Stimulated activated CD4-positive, alpha-beta T cell treated with anti-CD3 and anti-CD28 coated beads, Interleukin-1b, Interleukin-23, amount 100 ng/mL, for 24 hours (primary cell): Measurements from ENCODE around the gene TASP1.
"Not testable (repeated sequence)": the region's sequence is repeated elsewhere in the genome, so short reads cannot be mapped to it uniquely, and the experiment has no call there.

Experiments used
- DNase-seq, 4 experiments: peaks; one replicate each; pipeline ENCODE4 v3.0.0-alpha.2; 2020; ENCODE audit warnings: low read depth in 4 of 4, low spot score in 1 of 4

TASP1 gene

DNA sequence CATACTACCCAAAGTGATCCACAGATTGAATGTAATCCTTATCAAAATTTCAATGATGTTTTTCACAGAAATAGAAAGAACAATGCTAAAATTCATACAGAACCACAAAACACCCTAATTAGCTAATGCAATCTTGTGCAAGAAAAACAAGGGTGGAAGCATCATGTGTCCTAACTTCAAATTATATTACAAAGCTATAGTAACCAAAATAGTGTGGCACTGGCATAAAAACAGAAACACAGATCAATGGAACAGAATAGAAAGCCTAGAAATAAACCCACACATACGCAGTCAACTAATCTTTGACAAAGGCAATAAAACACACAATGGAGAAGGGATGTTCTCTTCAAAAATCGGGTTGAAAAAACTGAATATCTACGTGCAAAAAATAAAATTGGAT, 131.1 kb downstream of the TASP1 start:
- DNase-seq, result no peak

DNA sequence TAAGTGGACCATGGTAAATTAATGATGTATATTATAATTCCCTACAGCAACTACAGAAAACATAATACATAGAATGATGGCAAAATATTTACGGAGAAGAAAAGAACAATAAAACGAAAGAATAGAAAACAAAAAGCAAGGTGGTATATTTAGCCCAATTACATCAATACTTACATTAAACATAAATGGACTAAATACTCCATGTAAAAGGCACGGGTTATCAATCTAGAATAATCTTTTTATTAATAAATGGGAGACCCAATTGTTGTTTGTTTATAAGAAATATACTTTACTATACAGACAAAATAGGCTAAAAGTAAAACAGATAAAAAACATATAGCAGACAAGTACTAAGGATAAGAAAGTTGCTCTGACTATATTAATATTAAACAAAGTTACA, 137.2 kb downstream of the TASP1 start:
- DNase-seq, result no peak

DNA sequence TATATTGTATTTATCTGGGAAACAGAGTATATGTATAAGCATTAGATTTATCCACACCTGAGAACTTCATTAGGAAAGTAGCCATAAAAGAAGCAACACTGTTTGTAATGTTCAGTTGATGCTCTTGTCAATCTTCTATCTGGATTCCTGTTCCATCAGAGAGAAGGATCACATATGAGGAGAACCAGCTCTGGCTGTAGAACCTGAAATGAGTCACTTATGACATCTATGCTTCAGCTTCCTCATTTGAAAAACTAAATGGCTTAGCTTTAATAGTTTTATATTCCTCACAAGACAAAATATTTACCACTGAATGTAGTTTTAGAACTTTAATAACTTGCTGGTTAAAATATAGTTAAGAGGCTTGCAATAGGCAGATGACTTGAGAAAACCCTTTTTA, 144.7 kb downstream of the TASP1 start:
- no peak for DNase-seq

DNA sequence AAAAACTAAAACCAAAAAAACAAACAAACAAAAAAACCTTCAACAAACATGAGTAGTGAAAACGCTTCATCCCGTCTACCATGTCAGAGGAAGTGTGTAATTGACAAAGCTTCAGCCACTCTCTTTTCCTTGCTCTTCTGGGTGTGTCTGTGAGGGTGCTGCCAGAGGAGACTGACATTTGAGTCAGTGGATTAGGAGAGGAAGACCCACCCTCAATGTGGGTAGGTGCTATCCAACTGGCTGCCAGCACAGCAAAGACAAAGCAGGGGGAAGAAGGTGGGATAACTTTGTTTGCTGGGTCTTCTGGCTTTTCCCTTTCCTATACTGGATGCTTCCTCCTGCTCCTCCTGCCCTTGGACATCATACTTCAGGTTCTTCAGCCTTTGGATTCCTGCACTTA, 145.6 kb downstream of the TASP1 start:
- no peak for DNase-seq

DNA sequence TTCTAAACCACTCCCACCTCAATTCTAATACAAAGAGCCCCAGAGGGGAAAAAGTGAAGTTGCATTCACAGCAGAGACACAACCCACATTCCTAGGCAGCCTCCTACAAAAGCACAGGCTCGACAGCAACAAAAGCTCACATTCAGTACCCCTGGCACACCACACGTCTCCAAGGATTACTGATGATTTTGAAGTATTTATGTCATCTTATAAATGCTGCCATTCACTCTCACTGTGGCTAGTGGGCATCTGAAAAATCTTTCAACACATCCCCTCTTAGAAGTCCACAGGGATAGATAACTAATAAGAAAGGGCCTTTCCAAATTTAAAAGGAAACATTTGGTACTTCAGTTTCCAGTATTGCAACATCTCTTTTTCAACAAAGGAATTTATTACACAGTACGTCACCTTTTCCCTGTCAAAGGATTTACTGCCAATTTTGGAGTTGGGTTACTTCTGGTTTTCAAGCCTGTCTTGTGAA, 146.7 kb downstream of the TASP1 start:
- DNase-seq, result no peak

DNA sequence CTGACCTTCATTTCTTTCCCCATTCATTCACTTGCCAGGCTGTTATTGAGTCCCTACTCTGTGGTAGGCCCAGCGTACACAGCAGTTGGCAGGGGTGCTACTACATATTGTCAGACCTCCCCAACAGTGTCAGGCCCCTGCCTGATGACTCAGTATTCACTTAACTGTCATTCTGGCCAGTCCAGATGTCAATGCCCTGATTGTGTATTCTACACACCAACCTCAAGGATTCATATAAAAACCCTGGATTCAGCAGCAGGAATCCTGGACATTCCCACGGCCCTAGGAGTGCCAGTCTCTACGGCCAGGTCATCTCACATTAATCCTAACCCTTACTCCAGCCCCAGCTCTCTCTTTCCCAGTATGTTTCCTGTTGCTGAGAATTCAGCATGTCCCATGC, 151.5 kb downstream of the TASP1 start:
- no peak for DNase-seq

DNA sequence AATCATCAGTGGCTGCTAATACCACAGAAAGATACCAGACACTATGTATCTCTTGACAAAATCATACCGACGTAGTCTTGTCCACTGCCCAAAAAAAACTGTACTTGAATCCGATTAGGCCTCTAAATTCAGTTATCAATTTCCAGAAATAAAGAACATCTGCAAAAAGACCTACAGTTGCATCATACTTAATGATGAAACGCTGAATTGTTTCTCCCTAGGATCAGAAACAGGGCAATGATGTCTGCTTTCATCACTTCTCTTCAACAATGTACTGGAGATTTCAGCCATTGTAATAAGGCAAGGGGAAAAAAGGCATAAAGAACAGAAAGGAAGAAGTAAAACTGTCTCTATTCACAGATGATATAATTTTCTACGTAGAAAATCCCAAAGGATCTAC, 152.0 kb downstream of the TASP1 start:
- no peak for DNase-seq

DNA sequence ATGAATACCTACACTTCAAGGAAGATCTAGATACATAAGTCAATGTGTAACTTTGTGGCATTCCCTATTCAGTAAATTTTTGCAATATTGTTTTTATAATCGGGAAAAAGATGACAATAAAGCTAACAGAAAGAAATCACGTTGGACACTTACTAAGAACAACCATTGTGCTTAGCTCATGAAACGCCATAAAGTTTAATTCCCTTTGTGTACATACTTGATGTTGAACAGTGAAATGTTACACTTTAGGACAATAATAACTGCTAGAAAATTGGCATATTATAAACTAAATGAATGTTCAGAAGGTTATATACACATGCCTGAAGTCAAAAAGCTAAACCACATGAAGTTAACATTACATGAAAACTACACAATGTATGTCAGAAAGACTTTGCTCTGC, 153.2 kb downstream of the TASP1 start:
- DNase-seq, result no peak

DNA sequence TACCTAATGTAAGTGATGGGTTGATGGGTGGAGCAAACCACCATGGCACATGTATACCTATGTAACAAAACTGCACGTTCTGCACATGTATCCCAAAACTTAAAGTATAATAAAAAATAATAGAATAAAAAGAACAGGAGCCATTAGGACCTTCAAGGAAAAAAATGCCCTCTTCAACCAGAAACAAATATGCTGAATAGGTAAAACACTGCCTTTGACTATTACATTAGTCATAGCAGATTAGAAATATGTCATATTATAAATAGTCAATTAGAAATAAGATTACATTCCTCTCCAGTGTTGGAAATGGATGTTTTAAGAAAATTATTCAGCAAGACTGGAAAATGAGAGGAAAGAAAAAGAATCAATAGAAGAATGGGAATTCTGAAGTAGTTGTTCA, 153.7 kb downstream of the TASP1 start:
- DNase-seq, result not testable (repeated sequence)

DNA sequence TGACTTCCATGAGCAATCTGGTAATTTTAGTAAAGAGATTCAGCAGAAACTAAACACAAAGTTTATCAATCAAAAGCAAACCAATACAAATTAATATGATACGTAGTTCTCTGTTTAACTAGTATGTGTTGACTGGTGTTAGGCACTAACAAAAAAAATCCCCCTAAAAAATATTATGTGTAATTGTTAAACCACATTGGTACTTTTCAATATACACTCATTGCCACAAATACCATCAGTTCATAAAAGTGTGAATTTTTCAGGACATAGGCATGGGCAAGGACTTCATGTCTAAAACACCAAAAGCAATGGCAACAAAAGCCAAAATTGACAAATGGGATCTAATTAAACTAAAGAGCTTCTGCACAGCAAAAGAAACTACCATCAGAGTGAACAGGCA, 155.3 kb downstream of the TASP1 start:
- not testable (repeated sequence) for DNase-seq

DNA sequence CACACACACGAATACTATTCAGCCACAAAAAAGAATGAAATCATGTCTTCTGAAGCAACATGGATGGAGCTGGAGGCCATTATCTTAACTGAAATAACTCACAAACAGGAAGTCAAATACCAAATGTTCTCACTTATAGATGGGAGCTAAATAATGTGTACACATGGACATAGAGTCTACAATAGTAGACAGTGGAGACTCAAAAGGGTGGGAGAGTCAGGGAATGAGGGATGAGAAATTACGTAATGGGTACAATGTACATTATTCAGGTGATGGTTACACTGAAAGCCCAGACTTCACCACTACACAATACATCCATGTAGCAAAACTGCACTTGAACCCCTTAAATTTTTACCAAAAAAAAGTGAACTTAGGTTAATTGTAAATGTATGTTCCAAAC, 160.4 kb downstream of the TASP1 start:
- DNase-seq, result no peak

DNA sequence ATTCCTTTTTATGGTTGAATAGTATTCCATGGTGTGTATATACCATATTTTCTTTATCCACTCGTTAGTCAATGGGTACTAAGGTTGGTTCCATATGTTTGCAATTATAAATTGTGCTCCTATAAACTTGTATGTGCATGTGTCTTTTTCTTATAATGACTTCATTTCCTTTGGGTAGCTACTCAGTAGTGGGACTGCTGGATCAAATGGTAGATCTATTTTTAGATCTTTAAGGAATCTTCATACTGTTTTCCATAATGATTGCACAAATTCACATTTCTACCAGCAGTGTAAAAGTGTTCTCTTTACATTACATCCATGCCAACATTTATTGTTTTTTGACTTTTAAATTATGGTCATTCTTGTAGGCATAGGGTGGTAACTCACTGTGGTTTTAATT, 164.3 kb downstream of the TASP1 start:
- DNase-seq, result no peak

DNA sequence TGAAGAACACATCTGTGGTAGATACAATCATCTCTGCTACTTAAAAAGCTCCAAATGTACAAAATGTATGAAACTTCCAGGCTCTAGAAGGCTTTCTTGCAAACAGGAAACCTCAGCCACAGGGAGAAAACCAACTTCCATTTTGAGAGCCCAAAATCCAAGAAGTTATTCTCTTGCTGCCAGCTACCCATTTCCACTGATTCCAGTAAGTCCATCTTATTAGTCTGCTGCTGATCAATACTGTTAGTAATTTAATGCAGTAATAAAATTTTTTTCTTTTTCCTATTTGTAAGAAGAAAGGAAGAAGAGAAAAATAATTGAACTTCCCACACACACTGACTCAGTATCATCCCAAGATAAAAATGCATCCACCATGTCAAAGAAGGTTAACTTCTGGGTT, 169.5 kb downstream of the TASP1 start:
- no peak for DNase-seq

DNA sequence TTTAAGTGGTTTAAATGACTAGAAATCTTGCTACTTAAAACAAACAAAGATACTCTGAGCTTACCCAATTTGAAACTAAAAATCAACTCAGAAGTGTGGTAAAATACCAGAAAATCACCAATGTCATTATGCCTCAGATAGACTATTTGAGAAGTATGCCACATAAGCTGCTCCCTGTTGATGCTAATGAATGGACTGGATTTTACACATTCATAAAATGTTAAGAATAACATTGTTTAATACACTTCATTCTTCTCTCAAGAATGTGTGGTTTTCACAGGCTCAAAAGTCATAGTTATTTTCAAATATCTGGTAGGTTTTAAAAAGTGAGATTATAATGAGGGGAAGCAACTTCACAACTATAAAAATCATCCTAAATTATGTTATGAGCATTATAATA, 170.6 kb downstream of the TASP1 start:
- no peak for DNase-seq

DNA sequence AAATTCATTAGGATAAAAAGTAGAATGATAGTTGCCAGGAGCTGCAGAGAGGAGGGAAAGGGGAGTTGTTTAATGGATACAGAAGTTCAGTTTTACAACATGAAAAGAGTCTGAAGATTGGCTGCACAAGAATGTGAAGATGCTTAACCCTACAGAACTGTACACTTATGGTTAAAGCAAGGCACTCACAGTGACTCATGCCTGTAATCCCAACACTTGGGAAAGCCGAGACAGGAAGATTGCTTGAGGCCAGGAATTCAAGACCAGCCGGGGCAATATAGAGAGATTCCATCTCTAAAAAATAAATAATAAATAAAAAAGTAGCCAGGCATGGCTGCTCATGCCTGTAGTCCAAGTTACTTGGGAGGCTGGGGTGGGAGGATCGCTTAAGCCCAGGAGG, 174.0 kb downstream of the TASP1 start:
- no peak for DNase-seq

DNA sequence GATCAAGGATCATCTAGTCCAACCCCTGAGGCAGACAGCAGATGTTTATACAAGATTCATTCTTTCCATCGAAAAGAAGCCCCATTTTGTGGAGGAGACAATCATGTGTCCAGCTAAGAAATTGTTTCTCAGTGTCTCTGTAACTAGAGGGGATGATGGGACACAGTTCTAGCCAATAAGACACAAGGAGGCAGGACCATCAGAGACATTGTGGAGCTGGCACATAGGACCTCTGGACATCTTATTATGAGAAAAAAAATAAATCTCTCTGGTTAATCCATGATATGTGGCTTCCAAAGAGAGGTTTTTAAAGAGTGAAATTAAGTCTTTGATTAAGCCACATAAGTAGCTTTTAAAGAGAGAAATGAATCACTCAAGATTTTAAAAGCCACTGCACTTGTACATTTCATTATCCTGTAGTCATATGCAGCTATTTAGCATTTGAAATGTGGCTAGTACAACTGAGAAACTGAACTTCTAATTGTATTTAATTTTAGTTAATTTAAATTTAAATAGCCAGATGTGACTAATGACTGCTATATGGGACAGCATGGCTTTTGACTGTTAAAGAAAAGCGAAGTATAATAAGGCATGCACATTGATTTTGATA, 176.8 kb downstream of the TASP1 start:
- DNase-seq, result no peak

DNA sequence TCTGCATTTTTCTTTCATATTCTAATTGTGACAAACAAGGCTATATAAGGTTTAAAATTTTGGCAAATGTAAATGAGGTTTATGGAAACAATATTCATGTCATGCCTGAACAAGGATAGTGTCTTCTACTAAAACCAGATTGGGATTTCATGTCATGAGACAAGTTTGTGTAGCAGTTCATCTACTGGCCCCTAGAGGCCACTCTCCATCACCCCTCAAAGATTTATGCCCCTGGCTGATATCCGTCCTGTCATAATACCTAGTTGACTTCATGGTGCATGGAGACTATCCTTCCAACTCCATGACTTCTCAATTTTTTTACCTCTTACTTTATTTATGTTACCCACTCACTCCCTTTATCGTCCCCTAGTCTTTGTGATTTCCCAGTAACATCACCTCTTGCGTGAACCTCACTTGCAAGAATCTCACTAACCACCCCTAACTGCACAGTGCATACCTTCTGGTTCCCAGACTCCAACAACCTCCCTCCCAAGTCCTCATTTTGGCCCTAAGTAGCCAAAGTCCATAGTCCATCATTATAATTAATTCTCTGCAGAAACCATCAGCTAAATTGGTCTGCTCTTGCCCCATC, 179.8 kb downstream of the TASP1 start:
- DNase-seq, result no peak

DNA sequence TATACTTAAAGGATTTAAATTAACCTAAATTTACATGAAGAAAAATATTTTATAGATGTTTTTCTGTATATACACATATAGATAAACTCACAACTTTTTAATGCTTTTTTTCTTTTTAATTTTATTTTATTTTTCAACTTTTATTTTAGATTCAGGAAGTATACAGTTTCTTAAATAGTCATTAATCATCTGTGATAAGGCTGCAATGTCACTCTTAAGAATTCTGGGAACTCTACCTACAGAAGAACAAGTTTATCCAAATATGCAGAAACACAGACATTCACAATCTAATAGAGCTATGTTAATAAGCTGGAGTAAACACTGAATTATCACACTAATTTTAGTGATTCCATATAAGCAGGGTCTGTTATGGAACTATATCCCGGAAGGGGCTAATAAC, 181.2 kb downstream of the TASP1 start:
- no peak for DNase-seq

DNA sequence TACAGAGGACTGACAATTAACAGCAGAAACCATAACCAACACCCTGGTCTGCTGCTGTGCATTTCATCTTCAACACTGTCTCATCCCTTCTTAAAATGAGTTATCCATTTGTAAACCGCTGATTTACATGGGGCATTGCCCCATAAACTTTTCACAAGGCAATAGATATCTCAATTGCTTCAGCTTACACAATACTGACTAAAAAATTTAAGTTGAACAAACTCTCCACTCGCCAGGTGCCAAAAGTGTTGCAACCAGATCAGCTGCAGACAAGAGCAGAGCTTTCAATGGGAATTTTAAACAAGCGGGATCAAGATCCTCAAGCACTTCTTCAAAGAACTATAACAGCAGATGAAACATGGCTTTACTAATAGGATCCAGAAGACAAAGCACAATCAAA, 183.0 kb downstream of the TASP1 start:
- DNase-seq, result no peak

DNA sequence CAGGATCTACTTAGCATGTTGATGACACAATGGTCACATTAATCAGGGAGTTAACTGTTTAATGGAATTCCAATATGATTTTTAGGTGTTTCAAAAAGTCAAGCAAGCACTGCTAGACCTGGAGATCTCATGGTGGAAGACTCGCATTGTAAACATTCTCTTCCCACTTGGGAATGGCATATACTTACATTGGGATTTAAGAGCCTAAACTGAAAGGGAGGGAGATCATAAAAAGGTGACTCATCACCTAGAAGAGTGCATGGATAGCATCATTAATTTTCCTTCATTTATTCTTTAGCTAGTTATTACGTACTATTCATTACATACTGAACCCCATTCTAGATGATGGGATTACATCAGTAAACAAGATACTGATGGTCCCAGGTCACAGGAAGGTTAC, 185.4 kb downstream of the TASP1 start:
- no peak for DNase-seq

DNA sequence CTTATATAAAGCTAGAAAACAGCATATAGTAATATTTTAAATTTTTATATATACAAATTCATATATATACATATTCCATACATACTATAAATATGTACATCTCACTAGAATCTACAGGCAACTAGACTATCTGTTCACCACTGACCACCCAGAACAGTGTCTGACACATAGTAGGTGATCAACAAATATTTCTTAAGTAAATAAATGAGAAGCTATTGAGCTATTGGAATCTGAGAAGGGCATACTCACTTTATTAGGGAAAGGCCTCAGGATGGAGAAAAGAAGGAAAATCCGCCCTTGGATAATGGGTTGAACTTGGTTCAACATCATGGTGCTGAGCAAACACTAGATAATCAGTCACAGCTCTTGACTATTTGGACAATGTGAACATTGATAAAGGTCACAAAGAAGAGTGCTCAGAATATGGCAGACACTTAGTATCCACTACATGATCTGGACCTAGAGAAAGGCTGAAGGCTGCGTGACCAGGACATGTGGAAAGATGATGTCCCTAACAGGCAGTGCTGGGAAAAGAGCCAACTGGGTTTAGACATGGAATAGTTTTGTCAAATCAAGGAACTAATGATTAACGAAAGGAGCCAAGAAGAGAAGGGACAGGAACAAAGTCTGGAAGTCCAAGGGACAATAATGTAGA, 186.1 kb downstream of the TASP1 start:
- no peak for DNase-seq

DNA sequence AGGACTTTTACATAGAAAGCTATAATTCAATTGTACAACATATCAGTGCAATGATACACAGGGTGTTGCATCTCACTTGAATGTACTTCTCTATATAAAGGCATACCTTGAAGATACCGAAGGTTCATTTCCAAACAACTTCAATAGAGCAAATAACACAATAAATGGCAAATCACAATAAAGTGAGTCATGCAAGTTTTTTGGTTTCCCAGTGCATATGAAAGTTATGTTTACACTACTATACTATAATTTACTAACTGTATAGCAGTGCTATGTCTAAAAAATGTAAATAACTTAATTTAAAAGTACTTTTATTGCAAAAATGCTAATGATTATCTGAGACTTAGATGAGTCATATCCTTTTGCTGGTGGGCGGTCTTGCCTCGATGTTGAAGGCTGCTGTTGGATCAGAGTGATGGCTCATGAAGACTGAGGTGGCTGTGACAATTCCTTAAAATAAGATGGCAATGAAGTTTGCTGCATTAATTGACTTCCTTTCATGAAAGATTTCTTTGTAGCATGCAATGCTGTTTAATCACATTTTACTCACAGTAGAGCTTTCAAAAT, 188.8 kb downstream of the TASP1 start:
- no peak for DNase-seq
